ENCODE results near the gene HMCN2.

The HMCN2 gene

GRCh38 chr9:130309689-130310455 is 44.3 kb downstream of the HMCN2 start:
- no peak for DNase-seq

- no peak for DNase-seq
Measured at GRCh38 chr9:130310456-130310855, 44.9 kb downstream of the HMCN2 start.

- no peak for DNase-seq
Measured at GRCh38 chr9:130311003-130311402, 45.4 kb downstream of the HMCN2 start.

GRCh38 chr9:130311408-130312140 is 46.0 kb downstream of the HMCN2 start:
- DNase-seq, result no peak

GRCh38 chr9:130313103-130313858 is 47.7 kb downstream of the HMCN2 start:
- no peak for DNase-seq

GRCh38 chr9:130315446-130316226 is 50.1 kb downstream of the HMCN2 start:
- no peak for DNase-seq

- DNase-seq, result no peak
Measured at GRCh38 chr9:130316430-130316829, 50.9 kb downstream of the HMCN2 start.

GRCh38 chr9:130319300-130319699 is 53.7 kb downstream of the HMCN2 start:
- DNase-seq, result no peak

- DNase-seq, result no peak
Measured at GRCh38 chr9:130319944-130320712, 54.6 kb downstream of the HMCN2 start.

GRCh38 chr9:130320723-130321481 is 55.3 kb downstream of the HMCN2 start:
- no peak for DNase-seq

GRCh38 chr9:130321539-130321938 is 56.0 kb downstream of the HMCN2 start:
- DNase-seq, result no peak

GRCh38 chr9:130323051-130323745 is 57.6 kb downstream of the HMCN2 start:
- DNase-seq, result no peak

GRCh38 chr9:130325921-130326320 is 60.4 kb downstream of the HMCN2 start:
- DNase-seq, result no peak

- DNase-seq, result no peak
Measured at GRCh38 chr9:130327070-130327780, 61.7 kb downstream of the HMCN2 start.

GRCh38 chr9:130327781-130328348 is 62.3 kb downstream of the HMCN2 start:
- DNase-seq, result no peak

GRCh38 chr9:130328349-130328801 is 62.8 kb downstream of the HMCN2 start:
- no peak for DNase-seq

GRCh38 chr9:130329061-130329460 is 63.5 kb downstream of the HMCN2 start:
- DNase-seq, result no peak

GRCh38 chr9:130330202-130330862 is 64.8 kb downstream of the HMCN2 start:
- no peak for DNase-seq

- no peak for DNase-seq
Measured at GRCh38 chr9:130331061-130331460, 65.5 kb downstream of the HMCN2 start.
